Stimulated activated CD4-positive, alpha-beta T cell treated with anti-CD3 and anti-CD28 coated beads, TNF-alpha, amount 100 ng/mL, for 4 hours (primary cell): Measurements from ENCODE around the gene SMCO2.

Source experiments
- DNase-seq, 3 experiments: peaks; one replicate each; pipeline ENCODE4 v3.0.0-alpha.2; 2020; ENCODE audit warnings: low read depth in 3 of 3

SMCO2 gene

DNA sequence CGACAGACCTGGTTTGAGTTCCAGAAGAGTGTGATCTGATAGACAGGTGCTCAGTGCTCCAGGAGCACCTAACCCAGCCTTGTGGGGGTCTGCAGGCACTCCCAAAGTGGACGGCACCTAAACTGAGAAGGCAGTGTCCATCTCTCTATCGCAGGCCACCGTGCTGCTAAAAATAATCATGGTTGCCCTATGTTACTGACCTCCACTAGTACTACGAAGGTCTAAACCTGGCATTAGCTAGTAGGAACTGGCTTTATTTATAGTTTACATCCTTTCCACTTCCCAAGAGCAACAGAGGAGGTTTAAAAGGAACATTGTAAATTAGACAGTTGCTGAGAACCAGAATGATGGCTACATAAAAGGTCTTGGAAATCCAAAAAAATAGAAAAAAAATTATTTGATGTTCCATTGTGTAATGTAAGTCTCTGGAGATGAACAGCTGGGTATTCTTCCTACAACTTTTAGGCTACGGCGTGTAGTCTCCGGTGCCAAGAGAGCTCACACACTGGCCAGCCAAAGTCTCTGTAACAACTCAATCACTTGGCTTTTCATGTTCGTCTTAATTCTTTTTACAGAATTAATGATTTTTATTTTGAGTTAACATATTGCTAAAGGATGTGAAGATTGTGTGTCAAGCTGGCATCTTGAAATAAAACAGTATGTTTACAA, 104.8 kb downstream of the SMCO2 start:
- DNase-seq: no peak
